Measurements from ENCODE around the gene CCDC43. TPM values are rescaled to one million over a fixed set of nuclear protein-coding genes. Genes with fewer than 3 reads are reported as not detected.

The CCDC43 gene
- total and polyA plus RNA-seq, 9 of the 15 experiments (the other 6 are each of a cell fraction or from before 2014, with no cell fraction given), result 11.7 to 42.3 (median 25.9) TPM

- in situ Hi-C loops (cut with MboI), result no loop called here
- ATAC-seq (peak; percentile 84), DNase-seq (ENCODE audit: extremely low read depth in 1 of 4, low spot score in 3 of 4) (peak; percentile 89 to 95 (median 90)), FAIRE-seq (peak; percentile 88)
- under 1% methylated on average over 52 of the region's 52 CpGs for WGBS (ENCODE audit: insufficient coverage, low coverage, missing lambda C conversion rate)
- Histone ChIP-seq H2AFZ (ENCODE audit: low read depth, low read length) (peak within 1 kb of the TSS; percentile 83), H3K9me3 (replicated peaks; ENCODE audit: control insufficient read depth, insufficient read depth, low read depth, low read length) (no peaks in the 10 kb centered on the region), H3K9me1 (ENCODE audit: control insufficient read depth, insufficient read depth, low read length) (no peaks in the 10 kb centered on the region), H3K4me3 (peak within 1 kb of the TSS; percentile 64), H3K9ac (ENCODE audit: insufficient read depth in 1 of 2, low read depth in 2 of 2, low read length in 2 of 2) (peak within 1 kb of the TSS; percentile 81 to 95), H3K36me3 (ENCODE audit: control insufficient read depth, insufficient read depth, low read length) (peaks cover 5% of the 10 kb centered on the region; the same call in 1 of the 3 replicates), H3K4me1 (replicated peaks in 1 of 2; ENCODE audit: control insufficient read depth in 2 of 2, insufficient read depth in 2 of 2, low read length in 2 of 2) (peaks cover 8 to 10% of the 10 kb centered on the region in 2 experiments; a peak in 4 of 5 replicates), H3K4me2 (ENCODE audit: insufficient read depth, low read length) (peak within 1 kb of the TSS; percentile 97), H3K27me3 (ENCODE audit: control insufficient read depth in 2 of 2, insufficient read depth in 2 of 2, low read length in 2 of 2) (no peaks in the 10 kb centered on the region), H3K27ac (ENCODE audit: extremely low read depth, low read depth, low read length) (peak within 1 kb of the TSS; percentile 83), H3K79me2 (ENCODE audit: control insufficient read depth, insufficient read depth, low read length) (peaks cover 22% of the 10 kb centered on the region), H4K20me1 (replicated peaks; ENCODE audit: control insufficient read depth, insufficient read depth, low read length) (no peaks in the 10 kb centered on the region)
- CTCF ChIA-PET (ENCODE audit: low intra/inter-chr PET ratio), result no interaction called here
- BruUV-seq (replicated peaks), result TSS peak; percentile 87
- POLR2A ChIA-PET, result interaction anchor here (0.6 to 1.3 kb wide), 6 partner anchors 9 to 234 kb away, joined by 3 to 4 read pairs (median 3); partner anchors contain the start of gene CCDC43
- intact Hi-C loops (cut with micrococcal nuclease), result no loop called here
- TF ChIP-seq TAF1 (IDR thresholded peaks at IDR 0.05; ENCODE audit: control insufficient read depth, extremely low read depth, insufficient read depth, low read length, severe bottlenecking) (peak; percentile 70), SMARCE1 (IDR thresholded peaks at IDR 0.05) (peak; percentile 21; the same call in 1 of the 2 replicates), E2F4 (CRISPR knock-in tag; IDR thresholded peaks at IDR 0.05; ENCODE audit: low read depth) (peak; percentile 87), HSF4 (CRISPR knock-in tag; IDR thresholded peaks at IDR 0.05; ENCODE audit: borderline replicate concordance) (no peak), LARP7 (IDR thresholded peaks at IDR 0.05) (peak; percentile 71; the same call in 1 of the 2 replicates), HNRNPK (IDR thresholded peaks at IDR 0.05; ENCODE audit: low read depth, low read length, poor library complexity, severe bottlenecking) (no peak), EP400 (IDR thresholded peaks at IDR 0.05) (peak; percentile 82), THRB (CRISPR knock-in tag; conservative IDR thresholded peaks at IDR 0.05) (peak; percentile 65; the same call in 1 of the 2 replicates), KDM1A (IDR thresholded peaks at IDR 0.05) (peak in 1 of 2 experiments; percentile 19; a peak in 1 of 4 replicates), NR2C1 (IDR thresholded peaks at IDR 0.05) (peak; percentile 62; the same call in 1 of the 2 replicates), NR2C1 (tag; IDR thresholded peaks at IDR 0.05) (peak; percentile 18; the same call in 1 of the 2 replicates), HDAC1 (IDR thresholded peaks at IDR 0.05) (peak; percentile 46 to 97; a peak in 3 of 4 replicates), TBP (optimal IDR thresholded peaks at IDR 0.05; ENCODE audit: low read depth, low read length) (peak; percentile 80), RCOR1 (IDR thresholded peaks at IDR 0.05; ENCODE audit: borderline replicate concordance in 1 of 2, low read depth in 2 of 2, low read length in 2 of 2) (peak in 1 of 2 experiments; percentile 84; a peak in 2 of 4 replicates), SP1 (CRISPR knock-in tag; IDR thresholded peaks at IDR 0.05) (peak; percentile 57; the same call in 1 of the 2 replicates), STAT5A (IDR thresholded peaks at IDR 0.05; ENCODE audit: borderline replicate concordance, low read length) (peak; percentile 17; the same call in 1 of the 2 replicates), POLR2A (conservative IDR thresholded peaks at IDR 0.05) (peak; percentile 92), HDAC2 (IDR thresholded peaks at IDR 0.05) (0 out of 2 replicates have a peak, but pooled peaks have one; percentile 17)
- TF ChIP-seq, protein P1, sequence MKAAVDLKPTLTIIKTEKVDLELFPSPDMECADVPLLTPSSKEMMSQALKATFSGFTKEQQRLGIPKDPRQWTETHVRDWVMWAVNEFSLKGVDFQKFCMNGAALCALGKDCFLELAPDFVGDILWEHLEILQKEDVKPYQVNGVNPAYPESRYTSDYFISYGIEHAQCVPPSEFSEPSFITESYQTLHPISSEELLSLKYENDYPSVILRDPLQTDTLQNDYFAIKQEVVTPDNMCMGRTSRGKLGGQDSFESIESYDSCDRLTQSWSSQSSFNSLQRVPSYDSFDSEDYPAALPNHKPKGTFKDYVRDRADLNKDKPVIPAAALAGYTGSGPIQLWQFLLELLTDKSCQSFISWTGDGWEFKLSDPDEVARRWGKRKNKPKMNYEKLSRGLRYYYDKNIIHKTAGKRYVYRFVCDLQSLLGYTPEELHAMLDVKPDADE (conservative IDR thresholded peaks at IDR 0.05; ENCODE audit: control insufficient read depth, low read depth, low read length), result peak; percentile 61; the same call in 1 of the 2 replicates
Observed at GRCh38 chr17:44708401-44709263, 19.1 kb upstream of the CCDC43 start, which contains the start of gene DBF4B. Gene DBF4B, plus strand, starts transcription at chr17:44708665. Its CDS starts 156 bp downstream, at chr17:44708821.
